ENCODE measurements around the gene ARHGAP25.
A peak's percentile ranks its signal among the peaks of the same experiment; 100 is the strongest.

ARHGAP25 gene

GRCh38 chr2:68741238-68741637 lies 6.6 kb downstream of the ARHGAP25 start:
- DNase-seq (ENCODE audit: low read depth in 4 of 4, low spot score in 1 of 4) = no peak

- no peak for DNase-seq (ENCODE audit: low read depth in 4 of 4, low spot score in 1 of 4)
These were observed 7.2 kb downstream of the ARHGAP25 start for GRCh38 chr2:68741805-68742306.

- no peak for DNase-seq (ENCODE audit: low read depth in 4 of 4, low spot score in 1 of 4)
These were observed 8.2 kb downstream of the ARHGAP25 start for GRCh38 chr2:68742626-68743415.

GRCh38 chr2:68743531-68743930 lies 8.9 kb downstream of the ARHGAP25 start:
- DNase-seq (ENCODE audit: low read depth in 4 of 4, low spot score in 1 of 4) = no peak

- no peak for DNase-seq (ENCODE audit: low read depth in 4 of 4, low spot score in 1 of 4)
These were observed 9.8 kb downstream of the ARHGAP25 start for GRCh38 chr2:68744366-68744912.

- DNase-seq (ENCODE audit: low read depth in 4 of 4, low spot score in 1 of 4) = no peak
These were observed 10.4 kb downstream of the ARHGAP25 start for GRCh38 chr2:68745006-68745405.

GRCh38 chr2:68746408-68746807 lies 11.8 kb downstream of the ARHGAP25 start:
- DNase-seq (ENCODE audit: low read depth in 4 of 4, low spot score in 1 of 4) = no peak

- DNase-seq (ENCODE audit: low read depth in 4 of 4, low spot score in 1 of 4) = no peak
These were observed 12.8 kb downstream of the ARHGAP25 start for GRCh38 chr2:68747413-68747812.

- DNase-seq (ENCODE audit: low read depth in 4 of 4, low spot score in 1 of 4) = no peak
These were observed 13.3 kb downstream of the ARHGAP25 start for GRCh38 chr2:68747900-68748299.

- no peak for DNase-seq (ENCODE audit: low read depth in 4 of 4, low spot score in 1 of 4)
These were observed 14.0 kb downstream of the ARHGAP25 start for GRCh38 chr2:68748568-68748967.

GRCh38 chr2:68749345-68749744 lies 14.7 kb downstream of the ARHGAP25 start:
- DNase-seq (ENCODE audit: low read depth in 4 of 4, low spot score in 1 of 4) = no peak

- no peak for DNase-seq (ENCODE audit: low read depth in 4 of 4, low spot score in 1 of 4)
These were observed 16.2 kb downstream of the ARHGAP25 start for GRCh38 chr2:68750592-68751396.

- DNase-seq (ENCODE audit: low read depth in 4 of 4, low spot score in 1 of 4) = peak; percentile 85 to 89 (median 88)
These were observed 17.1 kb downstream of the ARHGAP25 start for GRCh38 chr2:68751397-68752339.

GRCh38 chr2:68753318-68753717 lies 18.7 kb downstream of the ARHGAP25 start:
- no peak for DNase-seq (ENCODE audit: low read depth in 4 of 4, low spot score in 1 of 4)

- no peak for DNase-seq (ENCODE audit: low read depth in 4 of 4, low spot score in 1 of 4)
These were observed 20.5 kb downstream of the ARHGAP25 start for GRCh38 chr2:68755071-68755470.

- DNase-seq (ENCODE audit: low read depth in 4 of 4, low spot score in 1 of 4) = no peak
These were observed 21.6 kb downstream of the ARHGAP25 start for GRCh38 chr2:68756178-68756577.

GRCh38 chr2:68757081-68757480 lies 22.5 kb downstream of the ARHGAP25 start:
- DNase-seq (ENCODE audit: low read depth in 4 of 4, low spot score in 1 of 4) = no peak

GRCh38 chr2:68762100-68762499 lies 27.5 kb downstream of the ARHGAP25 start:
- no peak for DNase-seq (ENCODE audit: low read depth in 4 of 4, low spot score in 1 of 4)

GRCh38 chr2:68762665-68763064 lies 28.1 kb downstream of the ARHGAP25 start:
- no peak for DNase-seq (ENCODE audit: low read depth in 4 of 4, low spot score in 1 of 4)

GRCh38 chr2:68764041-68764805 lies 29.6 kb downstream of the ARHGAP25 start:
- no peak for DNase-seq (ENCODE audit: low read depth in 4 of 4, low spot score in 1 of 4)

Measured in stimulated activated CD4-positive, alpha-beta T cell treated with anti-CD3 and anti-CD28 coated beads, Interleukin-1b, Interleukin-23, amount 100 ng/mL, for 24 hours (primary cell).